OCI-LY7 (cell line): Measurements from ENCODE around the gene EEF2K. TPM values are rescaled to one million over a fixed set of nuclear protein-coding genes. Genes with fewer than 3 reads are reported as not detected.

ENCODE experiments used
- BruUV-seq: library from RNA; stranded (reverse); fragments of 400-500 nt; replicated peaks from 2 replicates; lab custom pipeline; 2021; lab: Mats Ljungman, UMichigan
- CTCF ChIA-PET: fragments of 300-600 bp; sonication (Branson Sonifier 250); formaldehyde crosslinking; loops from one replicate; lab custom pipeline; 2022; ENCODE audit warnings: antibody characterized with exemption; ENCODE audit not compliant: unreplicated experiment; lab: Charles Lee
- POLR2A ChIA-PET: fragments of 300-600 bp; sonication (Branson Sonifier 250); formaldehyde crosslinking; loops from one replicate; lab custom pipeline; 2022; ENCODE audit warnings: antibody characterized with exemption; lab: Charles Lee
- DNase-seq: peaks from one replicate; pipeline ENCODE4 v3.0.0-alpha.2; 2015; ENCODE audit warnings: low spot score
- H2AFZ ChIP-seq: fragments of 200-600 bp; sonication (generic), shearing (Covaris generic); 2 replicates; pipeline ENCODE4 v1.6.1; 2014; ENCODE audit warnings: mild to moderate bottlenecking, antibody characterized with exemption, low read length, moderate library complexity
- H3K27ac ChIP-seq: fragments of 200-600 bp; sonication (generic); 2 replicates; pipeline ENCODE4 v1.5.1; 2014; ENCODE audit warnings: mixed run types, low read depth, mild to moderate bottlenecking, moderate library complexity, low read length, inconsistent platforms; ENCODE audit not compliant: poor library complexity, severe bottlenecking
- H3K36me3 ChIP-seq: fragments of 200-600 bp; sonication (generic); 2 replicates; pipeline ENCODE4 v1.6.1; 2014; ENCODE audit warnings: mild to moderate bottlenecking, antibody characterized with exemption, low read length, moderate library complexity, mixed read lengths; ENCODE audit not compliant: insufficient read depth
- H3K4me1 ChIP-seq: fragments of 200-600 bp; sonication (generic); 2 replicates; pipeline ENCODE4 v1.5.1; 2014; ENCODE audit warnings: mild to moderate bottlenecking, low read length; ENCODE audit not compliant: insufficient read depth, poor library complexity, severe bottlenecking
- H3K4me2 ChIP-seq: fragments of 200-600 bp; sonication (generic); 2 replicates; pipeline ENCODE4 v1.6.1; 2014; ENCODE audit warnings: mild to moderate bottlenecking, low read length
- H3K4me3 ChIP-seq: fragments of 200-600 bp; sonication (generic); 2 replicates; pipeline ENCODE4 v1.5.1; 2014; ENCODE audit warnings: mild to moderate bottlenecking, low read depth, low read length; ENCODE audit not compliant: poor library complexity, severe bottlenecking
- H3K79me2 ChIP-seq: fragments of 200-600 bp; sonication (generic); 2 replicates; pipeline ENCODE4 v1.6.1; 2016; ENCODE audit warnings: low read depth, mild to moderate bottlenecking, low read length, moderate library complexity, mixed read lengths; ENCODE audit not compliant: insufficient read depth
- H3K9me2 ChIP-seq: fragments of 200-600 bp; sonication (generic); 2 replicates; pipeline ENCODE4 v1.6.1; 2016; ENCODE audit warnings: mild to moderate bottlenecking, low read length, mixed read lengths; ENCODE audit not compliant: insufficient read depth
- H3K9me3 ChIP-seq: fragments of 200-600 bp; sonication (generic); 2 replicates; pipeline ENCODE4 v1.6.1; 2014; ENCODE audit warnings: mild to moderate bottlenecking, mixed run types, low read length, mixed read lengths
- H4K20me1 ChIP-seq: fragments of 200-600 bp; sonication (generic); 2 replicates; pipeline ENCODE4 v1.6.1; 2014; ENCODE audit warnings: mild to moderate bottlenecking, antibody characterized with exemption, low read length, moderate library complexity, mixed read lengths; ENCODE audit not compliant: insufficient read depth
- EZH2phosphoT487 ChIP-seq: fragments of 200-600 bp; sonication (generic); IDR thresholded peaks from 2 replicates; pipeline ENCODE4 v1.6.1; 2018; ENCODE audit warnings: low read depth, borderline replicate concordance, mild to moderate bottlenecking, mixed run types, antibody characterized with exemption, low read length, moderate library complexity, mixed read lengths
- intact Hi-C: fragments of 100-400 bp; cut with micrococcal nuclease; formaldehyde crosslinking; loops from one replicate; pipeline ENCODE4 v1.10.0; 2022; ENCODE audit not compliant: unreplicated experiment
- total RNA-seq, 2 experiments: library from RNA; depleted of rRNA in 1 of 2; stranded (reverse); fragments of >200 nt in 1 of 2; shearing (Covaris generic) in 1 of 2; gene quantifications; 2 replicates each; pipeline ENCODE4 v1.2.3, GENCODE V29; 2014 to 2022
- TF ChIP-seq, protein P1 (sequence below): fragments of 200-600 bp; sonication (generic); conservative IDR thresholded peaks from 2 replicates; pipeline ENCODE4 v1.5.1; 2014; ENCODE audit warnings: mild to moderate bottlenecking, antibody characterized with exemption, low read length, moderate library complexity, mixed read lengths

Gene EEF2K
- total RNA-seq, 2 experiments from 2014 or later = 23.8 to 42.3 TPM

DNA sequence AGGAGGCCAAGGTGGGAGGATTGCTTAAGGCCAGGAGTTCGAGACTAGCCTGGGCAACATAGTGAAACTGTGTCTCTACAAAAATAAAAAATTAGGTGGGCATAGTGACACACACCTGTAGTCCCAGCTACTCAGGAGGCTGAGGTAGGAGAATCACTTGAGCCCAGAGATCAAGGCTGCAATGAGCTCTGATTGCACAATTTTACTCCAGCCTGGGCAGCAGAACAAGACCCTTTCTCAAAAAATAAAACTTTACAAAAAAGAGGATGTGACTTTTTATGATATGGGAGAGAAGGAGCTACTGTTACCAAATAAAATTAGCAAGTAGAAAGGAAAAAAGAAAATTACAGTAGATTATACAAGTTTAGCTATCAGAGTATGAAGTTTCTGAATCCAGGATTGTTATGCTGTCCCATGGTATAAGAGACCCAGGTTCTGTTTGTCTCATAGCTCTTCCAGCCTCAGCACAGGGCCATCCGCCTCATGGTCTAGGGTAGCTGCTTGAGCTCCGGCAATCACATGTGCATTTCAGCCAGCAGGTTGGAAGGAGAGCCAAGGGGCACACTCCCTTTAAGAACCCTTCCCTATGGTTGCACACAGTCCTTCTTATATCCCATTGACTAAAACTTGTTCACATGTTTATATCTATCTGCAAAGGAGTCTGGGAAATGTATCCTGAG is 13.5 kb downstream of the EEF2K start:
- Histone ChIP-seq H3K4me3 (no peak overlapping the region), H3K36me3 (peaks cover 45% of the 10 kb centered on the region), H3K4me1 (peaks cover 39% of the 10 kb centered on the region), H3K4me2 (no peak overlapping the region), H4K20me1 (no peaks in the 10 kb centered on the region), H3K9me3 (no peaks in the 10 kb centered on the region), H3K27ac (no peak overlapping the region), H3K79me2 (0 out of 2 replicates have a peak, but pooled peaks cover 9% of the 10 kb centered on the region), H2AFZ (no peak overlapping the region), H3K9me2 (no peaks in the 10 kb centered on the region)
- CTCF ChIA-PET = no interaction called here
- TF ChIP-seq EZH2phosphoT487 = no peak
- TF ChIP-seq, protein P1, sequence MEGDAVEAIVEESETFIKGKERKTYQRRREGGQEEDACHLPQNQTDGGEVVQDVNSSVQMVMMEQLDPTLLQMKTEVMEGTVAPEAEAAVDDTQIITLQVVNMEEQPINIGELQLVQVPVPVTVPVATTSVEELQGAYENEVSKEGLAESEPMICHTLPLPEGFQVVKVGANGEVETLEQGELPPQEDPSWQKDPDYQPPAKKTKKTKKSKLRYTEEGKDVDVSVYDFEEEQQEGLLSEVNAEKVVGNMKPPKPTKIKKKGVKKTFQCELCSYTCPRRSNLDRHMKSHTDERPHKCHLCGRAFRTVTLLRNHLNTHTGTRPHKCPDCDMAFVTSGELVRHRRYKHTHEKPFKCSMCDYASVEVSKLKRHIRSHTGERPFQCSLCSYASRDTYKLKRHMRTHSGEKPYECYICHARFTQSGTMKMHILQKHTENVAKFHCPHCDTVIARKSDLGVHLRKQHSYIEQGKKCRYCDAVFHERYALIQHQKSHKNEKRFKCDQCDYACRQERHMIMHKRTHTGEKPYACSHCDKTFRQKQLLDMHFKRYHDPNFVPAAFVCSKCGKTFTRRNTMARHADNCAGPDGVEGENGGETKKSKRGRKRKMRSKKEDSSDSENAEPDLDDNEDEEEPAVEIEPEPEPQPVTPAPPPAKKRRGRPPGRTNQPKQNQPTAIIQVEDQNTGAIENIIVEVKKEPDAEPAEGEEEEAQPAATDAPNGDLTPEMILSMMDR = no peak
- no peak for DNase-seq
- intact Hi-C loops = no loop called here
- no TSS peak for BruUV-seq
- POLR2A ChIA-PET = interaction anchor here (0.5 to 0.9 kb wide), 3 partner anchors 8 to 50 kb away, joined by 3 to 6 read pairs (median 5); no protein-coding TSS in a partner anchor

DNA sequence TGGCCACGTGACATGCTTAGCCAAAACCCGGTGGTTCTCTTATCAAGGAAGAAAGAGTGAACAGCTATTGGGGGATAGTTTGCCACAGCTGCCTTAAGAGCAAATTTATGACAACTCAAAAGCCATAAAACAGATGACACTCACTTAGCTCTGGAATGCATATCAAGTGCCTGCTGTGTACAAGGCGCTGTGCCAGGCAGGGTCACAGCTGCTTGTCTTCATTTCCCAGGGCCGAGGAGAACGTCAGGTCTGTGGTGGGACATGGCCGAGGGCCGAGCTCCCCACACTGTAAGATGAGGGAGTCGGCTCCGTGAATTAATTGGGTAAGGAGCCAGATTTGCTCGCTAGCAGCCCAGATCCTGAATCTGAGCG is 14.0 kb downstream of the EEF2K start:
- H2AFZ ChIP-seq = no peak overlapping the region
- ChIA-PET CTCF (no interaction called here), POLR2A (interaction anchor here (0.6 to 0.9 kb wide), 2 partner anchors 12 to 50 kb away, joined by 3 to 6 read pairs; no protein-coding TSS in a partner anchor)
- peaks cover 40% of the 10 kb centered on the region for H3K36me3 ChIP-seq
- TF ChIP-seq, protein P1 = no peak
- no peak for TF ChIP-seq EZH2phosphoT487
- BruUV-seq = no TSS peak
- DNase-seq = no peak
- no peak overlapping the region for H3K4me2 ChIP-seq
- no peaks in the 10 kb centered on the region for H3K9me2 ChIP-seq
- intact Hi-C loops = no loop called here
- 0 out of 2 replicates have a peak, but pooled peaks cover 9% of the 10 kb centered on the region for H3K79me2 ChIP-seq
- H3K27ac ChIP-seq = no peak overlapping the region
- H3K4me1 ChIP-seq = peaks cover 35% of the 10 kb centered on the region
- H4K20me1 ChIP-seq = no peaks in the 10 kb centered on the region
- no peaks in the 10 kb centered on the region for H3K9me3 ChIP-seq
- no peak overlapping the region for H3K4me3 ChIP-seq

DNA sequence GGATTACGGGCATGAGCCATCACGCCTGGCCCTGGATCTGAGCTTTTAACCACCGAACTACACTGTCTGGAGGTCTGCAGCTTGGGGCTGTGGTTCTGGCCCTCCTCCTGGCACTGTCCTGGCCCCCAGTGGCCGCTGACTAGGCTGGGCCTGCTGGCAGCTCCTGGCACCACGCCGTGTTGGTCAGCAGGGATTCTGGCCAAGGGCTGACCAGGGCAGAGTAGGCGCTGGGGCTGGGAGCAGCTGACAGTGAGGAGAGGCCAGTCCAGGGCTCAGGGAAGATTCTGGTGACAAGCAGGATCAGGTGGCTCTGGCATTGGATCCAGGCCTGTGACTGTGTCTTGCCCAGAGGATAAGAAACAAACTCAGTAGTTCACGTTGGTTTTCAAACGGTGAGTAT is 14.6 kb downstream of the EEF2K start:
- intact Hi-C loops = no loop called here
- POLR2A ChIA-PET = interaction anchor here (0.9 kb wide), 1 partner anchor 11 kb away, joined by 6 read pairs; no protein-coding TSS in a partner anchor
- Histone ChIP-seq H4K20me1 (no peaks in the 10 kb centered on the region), H3K4me1 (peaks cover 29% of the 10 kb centered on the region), H3K4me3 (no peak overlapping the region), H3K4me2 (no peak overlapping the region), H3K9me3 (no peaks in the 10 kb centered on the region), H3K79me2 (0 out of 2 replicates have a peak, but pooled peaks cover 9% of the 10 kb centered on the region), H3K36me3 (peaks cover 41% of the 10 kb centered on the region), H2AFZ (no peak overlapping the region), H3K27ac (no peak overlapping the region), H3K9me2 (no peaks in the 10 kb centered on the region)
- BruUV-seq = no TSS peak
- CTCF ChIA-PET = no interaction called here
- TF ChIP-seq EZH2phosphoT487 = no peak
- TF ChIP-seq, protein P1 = no peak
- DNase-seq = no peak
